Suppressor macrophage (primary cell): Measurements from ENCODE around the gene LTB4R.

ENCODE experiments used
- DNase-seq, 4 experiments: peaks; one replicate each; pipeline ENCODE4 v3.0.0-alpha.2; 2020 to 2022

The LTB4R gene

DNA sequence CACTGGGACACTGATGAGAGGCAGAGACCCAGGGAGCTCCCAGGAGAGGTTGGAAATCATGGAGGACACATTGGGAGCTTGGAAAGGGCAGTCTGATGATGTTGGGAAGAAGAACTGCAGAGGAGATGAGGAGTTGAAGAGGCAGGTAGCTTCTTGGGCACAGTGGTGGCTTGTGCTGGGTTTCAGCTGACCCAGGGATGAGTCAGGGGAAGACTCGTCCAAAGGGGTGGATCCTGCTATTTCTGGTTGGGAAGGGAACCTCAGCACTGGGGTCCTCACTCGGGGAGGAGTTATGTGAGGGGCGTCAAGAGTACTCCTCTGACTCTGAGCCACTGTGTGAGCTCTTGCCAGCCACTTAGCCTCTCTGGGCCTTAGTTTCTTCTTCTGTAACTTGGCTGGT is 12.0 kb downstream of the LTB4R start:
- peak in 1 of 4 experiments; percentile 1 for DNase-seq

DNA sequence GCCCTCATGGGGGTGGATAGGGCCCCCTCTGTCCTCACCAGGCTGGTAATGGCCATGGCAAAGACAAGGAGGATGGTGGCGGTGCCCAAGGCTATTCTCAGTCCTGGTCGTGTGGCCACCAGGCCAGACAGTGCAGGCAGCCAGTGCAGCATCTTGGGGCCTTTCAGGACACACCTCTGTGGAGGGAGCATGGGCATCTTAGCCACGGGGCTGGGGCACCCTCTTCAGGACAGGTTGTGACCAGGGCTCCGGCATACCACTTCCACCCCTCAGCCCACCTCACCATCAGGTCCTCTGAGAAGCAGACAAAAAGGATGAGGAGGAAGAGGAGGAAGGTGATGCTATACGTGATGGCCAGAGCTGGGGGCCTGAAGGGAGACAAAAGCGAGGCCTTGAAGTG is 12.7 kb downstream of the LTB4R start:
- DNase-seq = peak in 1 of 4 experiments; percentile 2

DNA sequence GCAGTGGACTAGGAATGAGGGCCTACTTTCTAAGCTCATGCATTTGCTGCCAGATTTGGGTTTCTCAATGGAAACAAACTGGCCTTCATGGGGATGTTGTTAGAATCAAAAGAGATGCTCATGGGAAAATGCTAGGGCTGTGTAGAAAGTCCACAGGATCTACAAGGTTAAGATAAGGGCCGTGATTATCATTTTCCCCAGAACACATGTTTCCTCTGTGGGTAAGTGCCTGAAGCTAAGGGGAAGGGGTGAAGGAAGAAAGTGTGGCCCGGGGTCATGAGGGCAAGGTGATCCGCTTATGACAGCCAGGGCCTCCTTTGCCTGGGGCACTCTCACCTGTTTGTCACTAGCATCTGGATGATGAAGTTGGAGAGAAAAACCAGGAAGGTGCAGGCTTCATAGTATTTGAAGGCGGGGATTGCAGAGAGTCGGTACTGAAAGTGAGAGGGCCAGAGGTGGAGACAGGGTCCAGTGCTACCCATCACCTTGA is 13.8 kb downstream of the LTB4R start:
- DNase-seq = peak in 1 of 4 experiments; percentile 1

DNA sequence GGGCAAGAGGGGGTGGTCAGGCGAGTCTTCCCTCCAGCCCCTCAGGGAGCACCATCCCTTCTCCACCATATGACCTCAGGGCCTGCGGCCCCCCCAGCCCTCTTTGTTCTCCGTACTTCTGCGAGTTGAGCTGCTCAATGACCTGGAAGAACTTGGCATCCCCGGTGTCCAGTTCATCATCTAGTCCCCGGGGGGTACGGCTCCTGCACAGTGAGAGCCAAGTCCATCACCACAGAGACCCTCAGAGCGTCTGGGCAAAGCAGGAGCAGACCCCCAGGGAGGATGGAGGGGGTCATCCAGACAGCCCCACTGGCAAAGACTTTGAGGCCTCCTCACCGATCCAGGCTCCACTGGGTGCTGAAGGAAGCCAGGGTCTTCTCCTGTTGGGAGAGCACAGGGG is 14.7 kb downstream of the LTB4R start:
- DNase-seq = no peak

DNA sequence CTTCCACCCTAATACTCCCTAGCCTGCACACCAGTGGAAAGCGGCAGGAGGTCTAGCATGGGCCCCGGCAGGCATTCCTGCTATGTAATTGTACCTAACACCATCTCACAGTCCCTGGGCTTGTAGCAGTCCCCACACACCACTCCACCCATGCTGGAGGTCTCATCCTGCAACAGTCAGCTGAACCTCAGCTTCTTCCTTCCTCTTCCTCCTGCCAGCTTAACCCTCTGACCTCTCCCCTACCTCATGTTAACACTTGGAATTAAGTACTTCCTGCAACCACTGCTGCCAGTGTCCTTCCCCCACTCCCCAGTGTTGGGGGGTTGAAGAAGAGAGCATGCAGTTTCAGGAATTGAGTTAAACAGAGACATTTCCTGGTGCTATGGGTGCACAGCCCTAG is 16.0 kb downstream of the LTB4R start:
- DNase-seq = peak in 3 of 4 experiments; percentile 62 to 86 (median 66)

DNA sequence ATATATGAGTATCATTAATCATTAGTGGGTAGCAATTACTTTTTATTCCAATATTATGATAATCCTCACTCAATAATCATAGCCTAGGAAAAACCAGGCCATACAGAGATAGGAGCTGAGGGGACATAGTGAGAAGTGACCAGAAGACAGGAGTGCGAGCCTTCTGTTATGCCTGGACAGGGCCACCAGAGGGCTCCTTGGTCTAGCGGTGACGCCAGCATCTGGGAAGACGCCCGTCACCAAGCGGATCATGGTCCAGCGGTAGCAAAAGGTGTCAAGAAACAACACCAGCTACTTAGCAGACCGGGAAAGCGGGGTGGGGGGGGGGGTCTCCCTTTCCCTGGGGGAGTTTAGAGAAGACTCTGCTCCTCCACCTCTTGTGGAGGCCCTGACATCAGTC is 16.6 kb downstream of the LTB4R start:
- DNase-seq = peak in 2 of 4 experiments; percentile 21 to 44

DNA sequence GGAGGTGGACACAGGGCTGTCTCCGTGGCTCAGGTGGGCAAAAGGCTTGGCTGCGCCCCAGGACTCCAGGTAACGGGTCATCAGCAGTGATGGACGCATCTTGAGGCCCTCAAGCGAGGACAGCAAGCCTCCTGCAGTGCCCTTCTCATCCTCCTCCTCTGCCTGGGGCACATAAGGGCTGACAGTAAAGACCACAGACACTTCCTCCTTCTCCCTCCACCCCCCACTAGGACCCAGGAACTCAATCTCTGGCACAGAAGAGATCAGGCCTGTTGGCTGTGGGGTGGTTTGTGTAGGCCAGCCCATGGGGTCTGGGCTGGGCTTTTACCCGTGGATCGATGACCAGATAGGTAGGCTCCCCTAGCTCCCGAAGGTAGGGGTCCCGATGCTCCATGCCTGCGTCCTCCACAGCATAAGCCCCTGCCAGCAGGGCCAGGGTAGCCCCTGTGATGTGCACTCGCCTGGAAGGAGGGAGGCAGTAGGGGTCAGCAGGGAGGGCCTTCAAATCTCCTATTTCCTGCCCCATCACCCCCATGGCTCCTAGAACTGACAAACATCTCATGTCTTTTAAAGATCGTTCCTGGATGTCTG is 17.9 kb downstream of the LTB4R start:
- DNase-seq = peak in 2 of 4 experiments; percentile 38 to 45

DNA sequence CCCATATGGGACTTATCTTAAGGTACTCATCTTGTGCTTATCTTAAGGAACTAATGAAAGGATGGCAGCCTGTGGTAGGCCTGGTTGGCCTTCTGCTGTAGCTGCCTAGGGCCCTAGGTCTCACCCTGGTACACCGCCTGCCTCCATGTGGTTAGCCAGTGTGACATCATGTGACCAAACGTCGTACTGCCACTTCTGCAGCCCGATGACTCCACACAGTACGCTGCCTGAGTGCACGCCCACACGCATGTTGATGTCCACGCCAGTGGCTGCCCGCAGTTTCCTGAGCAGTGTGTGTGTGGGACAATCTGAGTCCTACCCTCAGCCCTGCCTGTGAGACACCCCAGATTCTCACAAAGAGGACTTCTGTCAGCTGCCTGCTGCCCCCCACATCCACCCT is 18.4 kb downstream of the LTB4R start:
- peak; percentile 91 to 98 (median 95) for DNase-seq

DNA sequence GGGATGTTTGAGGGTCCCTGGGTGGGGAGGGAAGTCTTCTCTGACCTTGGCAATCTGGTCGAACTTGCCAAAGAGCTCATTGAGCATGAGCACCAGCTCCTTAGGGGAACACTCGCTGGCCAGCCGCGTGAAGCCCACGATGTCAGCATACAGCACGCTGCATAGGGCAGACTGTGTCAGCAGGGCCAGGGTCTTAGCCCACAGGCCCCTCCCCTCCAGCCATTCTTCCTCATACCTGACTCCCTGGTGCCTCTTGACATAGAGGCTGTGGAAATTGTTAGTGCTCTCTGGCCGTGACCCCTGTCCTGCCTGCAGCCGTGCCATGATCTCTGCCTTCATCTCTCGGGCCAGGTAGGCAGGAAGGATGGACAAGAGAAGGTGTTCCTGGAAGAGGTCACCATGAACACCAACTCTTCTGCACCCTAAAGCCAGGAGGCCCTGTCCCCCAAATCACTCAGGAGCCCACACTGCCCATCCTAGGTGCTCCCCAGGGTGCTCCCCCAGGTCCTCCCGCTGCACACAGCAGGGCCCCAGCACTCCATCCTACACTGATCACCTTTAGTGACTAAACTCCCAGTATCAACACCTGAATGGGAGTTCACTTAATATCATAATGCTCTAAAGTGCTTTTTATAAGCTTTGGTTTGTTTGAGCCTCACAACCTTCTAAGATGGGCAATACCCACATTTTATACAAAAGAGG is 19.8 kb downstream of the LTB4R start:
- DNase-seq = no peak

DNA sequence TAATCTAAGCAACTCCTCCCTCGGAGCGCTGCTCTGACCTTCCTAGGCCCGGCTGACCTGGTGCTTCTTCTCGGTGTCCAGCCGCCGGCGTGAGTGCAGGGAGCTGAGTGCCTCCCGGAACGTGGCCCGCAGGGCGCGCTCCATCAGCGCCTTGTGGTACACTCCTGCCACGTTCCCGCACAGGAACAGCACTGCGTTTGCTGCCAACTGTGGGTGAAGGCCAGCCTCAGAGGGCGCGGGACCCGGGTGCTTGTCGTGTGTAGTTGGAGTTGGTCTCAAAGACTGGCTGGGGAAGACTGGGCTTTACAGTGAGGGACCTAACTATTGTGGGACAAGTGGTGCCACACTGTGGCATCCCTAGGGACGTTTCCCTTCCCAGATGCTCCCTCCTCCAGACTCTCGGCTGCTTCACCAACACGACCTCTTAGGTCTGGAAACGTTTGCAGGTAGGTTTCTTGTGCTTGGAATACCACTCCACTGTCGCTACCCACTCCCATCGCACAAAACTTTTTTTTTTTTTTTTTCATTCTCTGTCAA is 20.5 kb downstream of the LTB4R start:
- peak in 2 of 4 experiments; percentile 26 to 50 for DNase-seq

DNA sequence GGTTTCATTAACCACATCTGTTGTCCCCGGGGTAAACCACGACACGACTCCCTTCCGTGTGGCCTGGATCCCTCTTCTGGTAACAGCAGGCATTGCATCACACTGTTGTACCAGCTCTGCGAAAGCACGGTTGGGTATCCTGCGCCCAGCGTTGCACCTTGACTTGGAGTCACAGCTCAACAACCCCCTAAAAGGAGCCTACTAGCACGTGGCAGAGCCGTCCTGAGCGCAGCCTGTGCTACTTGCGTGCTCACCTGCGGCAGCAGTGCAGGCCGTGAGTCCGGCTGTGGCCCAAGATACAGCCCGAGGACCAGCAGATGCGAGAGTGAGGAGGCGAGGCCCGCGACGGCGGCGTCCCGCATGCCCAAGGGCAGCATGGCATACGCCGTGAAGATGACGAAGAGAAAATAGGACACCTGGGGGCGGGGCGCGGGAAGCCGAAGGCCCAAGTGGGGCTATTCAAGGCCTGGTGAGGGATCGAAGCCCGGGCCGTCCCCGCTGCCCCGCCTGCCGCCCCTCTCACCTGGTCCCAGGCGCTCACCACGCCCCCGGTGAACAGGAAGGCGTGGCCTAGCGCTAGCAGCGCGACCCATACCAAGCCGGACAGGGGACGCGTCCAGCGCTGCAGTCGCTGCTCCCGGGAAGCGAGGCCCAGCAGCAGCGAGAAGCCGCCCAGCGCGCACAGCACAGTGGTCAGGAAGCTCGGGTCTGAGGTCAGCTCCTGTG is 21.1 kb downstream of the LTB4R start:
- peak; percentile 63 to 88 (median 78) for DNase-seq

DNA sequence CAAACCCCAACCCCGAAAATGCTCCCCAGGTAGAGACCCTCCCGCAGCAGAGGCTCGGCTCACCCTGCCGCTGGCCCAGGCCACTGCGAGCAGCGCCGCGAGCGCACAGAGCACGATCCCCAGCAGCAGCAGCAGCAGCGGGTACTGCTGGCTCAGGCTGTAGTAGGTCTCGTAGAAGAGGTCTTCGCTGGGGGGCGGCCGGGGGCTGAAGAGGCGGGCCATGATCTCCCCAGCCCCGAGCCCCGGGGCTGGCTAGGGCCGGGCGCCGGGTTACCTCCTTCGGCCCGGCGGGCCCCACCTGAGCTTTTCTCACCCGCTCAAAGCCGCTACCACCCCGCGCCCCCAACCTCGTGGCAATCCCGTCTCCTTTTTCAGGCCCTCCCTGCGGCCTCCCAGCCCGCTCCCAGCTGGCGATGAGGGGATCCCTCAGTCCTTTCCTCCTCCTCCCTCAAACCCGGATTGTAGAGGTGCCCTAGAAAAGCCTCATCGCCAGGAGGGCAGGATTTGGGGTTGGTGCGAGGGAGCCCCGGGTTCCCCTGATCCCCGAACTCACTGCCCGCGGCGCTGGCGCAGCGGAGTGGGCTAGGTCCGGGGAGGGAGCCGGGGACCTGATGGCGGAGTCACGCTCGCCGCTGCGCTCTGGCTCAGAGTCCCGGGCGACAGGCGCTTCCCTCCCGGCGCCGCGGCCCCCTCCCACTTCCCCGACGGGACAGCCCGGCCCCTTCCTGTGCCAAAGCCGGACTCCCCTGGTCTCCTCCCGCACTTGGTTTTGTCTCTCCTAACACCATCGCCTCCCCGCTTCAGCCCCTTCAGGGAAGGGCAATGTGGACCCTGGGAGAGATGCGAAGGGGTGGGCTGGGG is 23.4 kb downstream of the LTB4R start, which contains the start of gene ADCY4:
TSS of gene ADCY4 (minus strand) at position 641 of the 861 bp plus-strand sequence. CDS start at position 222, 419 bp downstream.
- DNase-seq = peak in 2 of 4 experiments; percentile 44 to 52

DNA sequence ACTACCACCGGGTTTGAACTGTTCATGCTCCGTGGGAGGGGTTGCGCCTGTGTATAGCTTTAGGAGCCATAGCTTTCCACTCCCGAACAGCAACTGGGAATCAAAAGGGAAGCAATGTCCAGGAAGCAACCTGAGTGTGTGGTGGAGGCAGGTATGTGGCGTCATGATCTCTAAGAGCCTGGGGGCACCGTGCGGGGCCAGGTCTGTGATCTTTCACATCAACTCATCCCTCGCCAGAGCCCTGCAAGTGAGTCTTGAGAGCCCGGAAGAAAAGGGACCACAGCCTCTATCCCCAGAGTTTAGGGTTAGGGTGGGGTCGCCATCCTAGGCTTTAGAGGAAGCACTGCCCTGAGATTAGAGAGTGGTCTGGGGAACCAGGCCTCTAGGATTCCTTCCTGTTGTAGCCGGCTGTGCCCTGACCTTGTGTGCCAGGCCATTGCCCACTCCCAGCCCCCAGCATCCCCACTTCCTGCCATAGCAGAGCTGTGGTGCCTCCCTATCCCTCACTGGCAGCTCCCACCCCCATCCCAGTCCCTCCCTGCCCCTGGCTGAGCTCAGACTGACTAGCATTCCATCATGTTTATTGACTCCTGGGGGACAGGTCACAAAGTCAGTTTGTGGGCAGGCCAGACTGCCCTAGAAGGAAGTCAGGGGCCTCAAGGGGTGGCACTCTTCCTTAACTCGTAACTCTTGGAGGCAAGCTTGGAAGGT is 24.3 kb downstream of the LTB4R start:
- peak in 1 of 4 experiments; percentile 26 for DNase-seq

DNA sequence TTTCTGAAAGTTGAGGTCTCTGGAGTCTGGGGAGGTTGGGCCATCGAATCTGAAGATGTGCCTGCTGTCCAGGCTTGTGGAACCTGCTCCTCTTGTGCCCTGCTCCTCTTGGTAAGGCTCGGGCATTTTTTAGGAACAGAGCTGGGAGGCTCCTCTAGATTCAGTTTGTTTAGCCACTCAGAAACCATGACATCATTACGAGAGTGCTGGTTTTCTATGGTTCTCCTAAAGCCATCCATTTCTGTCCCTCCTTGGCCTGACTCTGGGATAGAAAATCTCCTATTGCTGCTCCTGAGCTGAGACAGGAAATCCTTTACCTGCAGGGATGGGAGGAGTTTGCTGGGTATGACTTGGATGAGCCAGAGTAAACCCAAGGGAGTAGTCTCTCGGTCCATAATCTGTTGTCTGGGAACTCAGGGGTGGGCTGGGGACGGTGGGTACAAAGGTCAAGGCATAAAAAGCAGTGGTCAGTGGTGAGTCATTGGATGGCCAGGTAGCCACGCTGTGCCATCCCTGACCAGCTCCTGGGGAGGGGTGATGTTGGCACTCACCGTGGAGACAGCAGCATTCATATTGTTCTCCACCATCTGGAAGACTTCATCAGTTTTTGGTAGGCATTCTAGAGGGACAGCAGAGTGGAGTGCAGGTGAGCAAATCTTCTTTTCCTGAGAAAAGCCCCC is 26.0 kb downstream of the LTB4R start:
- no peak for DNase-seq

DNA sequence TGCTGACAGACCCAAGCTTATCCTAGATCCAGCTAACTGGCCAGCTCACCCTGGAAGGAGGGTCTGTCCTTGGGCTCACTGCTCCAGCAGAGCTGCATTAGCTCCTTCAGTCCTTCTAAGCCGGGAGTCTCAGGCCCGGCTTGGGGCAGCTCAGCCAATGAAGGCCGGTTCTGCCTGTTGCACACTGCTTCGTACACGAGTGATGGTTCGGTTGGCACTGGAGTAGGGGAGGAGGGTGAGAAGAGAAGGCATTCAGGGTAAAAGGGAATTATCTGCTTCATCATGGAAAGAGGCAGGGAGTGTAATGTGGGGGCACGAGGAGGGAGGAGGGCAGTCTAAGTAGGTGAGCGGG is 26.5 kb downstream of the LTB4R start:
- no peak for DNase-seq

DNA sequence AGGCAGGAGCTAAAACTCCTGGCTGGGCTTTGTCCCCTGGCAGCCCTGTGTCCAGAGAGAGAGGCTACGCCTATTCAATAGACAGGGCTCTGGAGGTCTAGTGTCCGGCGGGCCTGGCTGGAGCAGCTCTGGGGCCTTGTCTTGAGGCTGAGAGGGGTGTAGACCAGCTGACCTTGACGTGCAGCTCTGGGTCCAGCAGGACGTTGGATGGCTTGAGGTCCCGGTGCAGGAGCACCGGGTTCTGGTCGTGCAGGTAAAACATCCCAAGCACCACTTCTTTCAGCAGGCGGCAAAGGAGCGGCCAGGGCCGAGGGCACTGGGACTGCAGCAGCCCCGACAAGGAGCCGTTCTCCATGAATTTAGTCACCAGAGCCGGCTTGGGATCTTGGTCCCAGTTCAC is 27.5 kb downstream of the LTB4R start:
- DNase-seq = no peak

DNA sequence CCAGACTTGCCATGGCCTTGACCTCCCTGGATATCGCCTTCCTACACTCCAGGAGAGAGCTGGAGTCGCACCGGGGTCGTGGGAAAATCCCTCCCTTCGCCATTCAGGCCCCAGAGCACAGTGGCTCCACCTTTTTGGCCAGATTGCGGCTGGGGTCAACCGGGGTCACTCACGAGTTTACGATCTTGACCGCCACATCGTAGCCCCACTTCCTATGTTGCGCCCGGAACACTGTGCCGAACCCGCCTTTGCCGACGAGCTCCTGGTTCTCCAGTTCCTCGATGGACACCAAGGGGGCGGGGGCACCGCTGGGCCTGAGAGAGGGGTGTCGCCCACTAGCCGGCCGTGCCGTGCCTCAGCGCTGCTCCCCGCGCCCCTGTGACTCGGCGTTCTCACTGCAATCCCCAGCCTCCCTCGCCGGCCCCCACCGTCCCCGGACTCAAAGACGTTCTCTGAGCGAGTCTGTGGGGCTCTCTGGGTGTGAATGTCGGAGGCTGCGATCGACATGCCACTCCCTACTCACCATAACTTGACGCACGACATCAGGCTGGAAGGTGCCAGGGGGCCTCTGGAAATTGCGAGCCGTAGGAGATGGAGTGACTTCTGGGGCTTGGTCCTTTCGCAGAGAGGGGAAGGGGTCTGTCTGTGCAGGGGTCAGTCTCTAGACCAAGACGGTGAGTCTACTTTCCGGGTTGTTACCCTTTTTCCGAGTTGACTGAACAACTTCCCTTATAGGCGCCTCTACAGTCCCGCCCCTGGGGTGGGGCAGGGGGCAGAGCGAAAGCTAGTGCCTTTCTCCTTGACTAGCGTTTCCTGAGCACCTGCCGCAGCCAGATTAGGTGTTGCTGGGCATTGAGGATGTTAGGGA is 28.2 kb downstream of the LTB4R start, which contains the start of gene RIPK3:
TSS of gene RIPK3 (minus strand) at position 708 of the 868 bp plus-strand sequence. CDS start at position 543, 165 bp downstream.
- DNase-seq = peak; percentile 69 to 85 (median 76)

DNA sequence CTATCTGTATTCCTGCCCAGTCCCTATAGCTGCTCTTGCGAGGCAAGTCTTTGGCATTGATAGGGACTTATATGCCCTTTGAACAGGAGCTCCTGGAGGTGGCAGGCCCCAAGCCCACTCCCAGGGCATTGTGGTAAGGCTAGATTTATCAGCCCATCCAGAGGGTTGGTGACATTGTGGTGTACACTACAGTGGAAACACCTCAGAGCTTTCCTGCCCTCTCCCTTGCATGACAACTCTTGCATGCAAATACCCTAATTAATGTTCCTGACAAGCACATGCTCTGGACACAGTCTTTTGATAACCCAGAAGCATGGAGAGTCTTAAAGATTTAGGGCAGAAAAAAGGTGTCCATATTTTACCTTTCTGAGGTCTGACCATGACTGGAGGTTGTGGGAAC is 29.3 kb downstream of the LTB4R start:
- no peak for DNase-seq

DNA sequence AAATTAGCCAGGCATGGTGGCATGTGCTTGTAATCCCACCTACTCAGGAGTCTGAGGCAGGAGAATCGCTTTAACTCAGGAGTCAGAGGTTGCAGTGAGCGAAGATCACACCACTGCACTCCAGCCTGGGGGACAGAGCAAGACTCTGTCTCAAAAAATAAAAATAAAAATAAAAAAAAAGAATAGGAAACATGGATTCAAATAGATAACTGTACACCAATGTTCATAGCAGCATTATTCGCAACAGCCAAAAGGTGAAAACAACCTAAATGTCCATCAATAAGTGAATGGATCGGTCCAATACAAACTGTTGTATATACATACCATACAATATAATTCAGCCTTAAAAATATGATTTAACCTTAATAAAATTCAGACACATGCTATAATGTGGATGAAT is 31.6 kb downstream of the LTB4R start:
- no peak for DNase-seq
